GM19043 (cell line): ENCODE results near the gene TMEM86A.

Experiments
- ATAC-seq: cut with Tn5 transposase; IDR thresholded peaks from one replicate; pipeline ENCODE4 v1.9.1; 2021; ENCODE audit warnings: low read depth; ENCODE audit not compliant: unreplicated experiment

TMEM86A gene

GRCh38 chr11:18750944-18751343 is 52.4 kb downstream of the TMEM86A start:
- ATAC-seq: no peak

DNA sequence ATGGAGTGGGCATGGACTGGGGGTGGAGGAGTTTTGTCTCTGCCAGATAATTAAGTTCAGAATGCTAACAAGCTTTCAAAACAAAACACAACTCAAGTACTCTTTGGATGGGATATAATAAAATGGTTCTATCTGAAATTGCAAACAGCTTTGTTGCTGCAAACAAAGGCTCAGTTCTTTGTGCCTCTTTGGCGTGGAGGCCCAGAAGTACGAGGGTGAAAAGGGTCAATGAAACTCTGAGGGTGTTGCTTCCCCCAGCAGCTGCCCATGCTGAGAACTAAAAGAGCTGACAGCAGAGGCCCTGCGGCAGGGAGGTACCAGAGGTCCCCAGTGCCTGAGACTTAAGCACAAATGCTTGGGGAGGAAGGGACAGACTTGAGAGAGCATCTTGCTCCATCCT is 53.9 kb downstream of the TMEM86A start:
- no peak for ATAC-seq

DNA sequence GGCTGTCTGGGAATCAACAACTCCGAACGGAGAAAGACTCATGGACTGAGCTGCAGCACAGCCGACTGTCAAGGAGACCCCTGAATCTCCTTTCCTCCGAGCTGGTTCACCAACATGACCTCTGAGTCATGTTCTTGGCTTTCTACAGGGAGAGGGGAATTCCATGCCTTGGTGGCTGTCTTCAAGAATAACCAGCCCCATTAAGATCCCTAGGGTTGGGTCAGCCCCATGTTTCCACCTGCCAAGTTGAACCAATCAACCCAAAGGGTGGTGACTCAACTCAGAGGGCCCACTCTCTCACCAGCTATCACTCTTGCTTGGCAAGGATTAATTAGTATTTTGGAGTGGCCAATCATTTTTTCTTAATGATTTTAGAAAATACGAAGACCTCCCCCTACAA is 55.7 kb downstream of the TMEM86A start:
- ATAC-seq: no peak
